Pancreas (tissue), 10 donors: ENCODE results near the gene CNTN5. TPM values are rescaled to one million over a fixed set of nuclear protein-coding genes. Genes with fewer than 3 reads are reported as not detected.

Source experiments
- ATAC-seq, 4 donors: fragments of 200-7000 bp; cut with Tn5 transposase; one replicate each; pipeline versions ENCODE4 v1.8.0 to v1.9.1; 2020; ENCODE audit warnings: mild to moderate bottlenecking in 4 of 4, moderate library complexity in 4 of 4
- DNase-seq, 6 donors: peaks; one replicate each; pipeline ENCODE4 v3.0.0-alpha.2; 2020
- FAIRE-seq: peaks from 2 replicates; lab custom pipeline; 2012; peaks lifted over from hg19 to GRCh38; lab: Jason Lieb, UNC
- H3K27ac ChIP-seq, 4 donors: fragments of 200-600 bp; sonication (generic); 1 replicate in 3 of 4; 2 replicates in 1 of 4; pipeline versions ENCODE4 v1.5.0 to v1.8.0; 2020
- H3K27me3 ChIP-seq, 4 donors: fragments of 200-600 bp; one replicate each; pipeline ENCODE4 v1.8.0; 2021
- H3K36me3 ChIP-seq, 3 donors: fragments of 200-600 bp; sonication (generic) in 1 of 3; one replicate each; pipeline versions ENCODE4 v1.5.0 to v1.8.0; 2020 to 2021
- H3K4me1 ChIP-seq, 3 donors: fragments of 200-600 bp; one replicate each; pipeline ENCODE4 v1.8.0; 2021
- H3K4me3 ChIP-seq, 4 donors: fragments of 200-600 bp; sonication (generic) in 2 of 4; one replicate each; pipeline versions ENCODE4 v1.5.0 to v1.8.0; 2020 to 2021
- H3K9me3 ChIP-seq, 4 donors: fragments of 200-600 bp; one replicate each; pipeline ENCODE4 v1.8.0; 2021
- WGBS, 2 donors: extraction: QIAGEN DNeasy Blood & Tissue Kit; methylation state at CpG; one replicate each; pipeline ENCODE4 v1.1.7; 2013; 5-methylcytosine and 5-hydroxymethylcytosine counted together
- intact Hi-C, 3 donors: fragments of 100-400 bp; cut with DNase I; formaldehyde crosslinking; loops; one replicate each; pipeline versions ENCODE4 v1.11.1 to v1.14.2; 2022
- polyA plus RNA-seq, 2 donors: library from polyadenylated mRNA; stranded (reverse); fragments of 200-250 nt; gene quantifications; one replicate each; pipeline ENCODE4 v1.2.3, GENCODE V29; 2013
- total RNA-seq, 6 donors: library from RNA; stranded (reverse); fragmentation: NEBNext Ultra II Directional in 4 of 6; extraction: Animal tissue kit (Norgen Biotek cat#: 25700) in 4 of 6; gene quantifications; one replicate each; pipeline versions ENCODE4 v1.2.1 to v1.2.4, GENCODE V29; 2021 to 2023
- TF ChIP-seq, protein P1 (sequence below), 4 donors: fragments of 200-600 bp; sonication (generic) in 3 of 4; IDR thresholded peaks; one replicate each; pipeline versions ENCODE4 v1.5.0 to v1.8.0; 2021; ENCODE audit warnings: antibody characterized with exemption in 4 of 4
- donor health status: healthy with polysubstance abuse.
- donor health status: DM: no; HTN: no; CAD: no; lungs with moderate emphysema.
- donor health status: DM: no; HTN: no; CAD: no.
- donor health status: control.
- donor health status: control.
- donor health status: Bipolar disorder and iron deficiency.
- donor health status: DM: yes; HTN: yes; CAD: no.
- donor health status: DM: no; HTN: no; CAD: no.
- donor health status: DM: no; HTN: no; CAD: no.
- donor health status: DM: yes; HTN: yes; CAD: no.

Gene CNTN5
- total and polyA plus RNA-seq, 8 donors, result 0.11 to 1.2 (median 0.58) TPM

DNA sequence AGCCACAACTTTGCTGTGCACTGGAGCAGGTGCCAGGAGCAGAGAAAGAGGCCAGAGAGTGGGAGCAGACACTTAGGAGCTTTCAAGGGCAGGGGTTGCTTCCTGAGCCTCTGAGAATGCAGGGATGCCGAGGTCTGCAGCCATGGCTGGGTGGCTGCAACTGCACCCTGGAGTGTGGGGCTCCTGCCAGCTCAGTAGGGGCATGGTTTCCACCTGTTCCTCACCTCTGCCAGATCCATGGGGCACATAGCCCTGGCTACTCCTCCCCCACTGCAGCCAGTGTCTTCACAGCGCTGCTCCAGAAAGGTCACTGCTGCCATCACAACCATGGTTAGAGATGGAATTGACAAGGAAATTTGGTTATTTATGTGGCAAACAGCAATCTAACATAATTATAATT lies 404.8 kb downstream of the CNTN5 start:
- no peaks in the 10 kb centered on the region for H3K36me3 ChIP-seq
- H3K27me3 ChIP-seq, result no peaks in the 10 kb centered on the region
- ATAC-seq (no peak), DNase-seq (no peak), FAIRE-seq (no peak)
- H3K27ac ChIP-seq, result no peak overlapping the region
- WGBS, 2 donors, result 47 to 77% methylated on average over 2 of the region's 2 CpGs
- no peak overlapping the region for H3K4me3 ChIP-seq
- TF ChIP-seq, protein P1, sequence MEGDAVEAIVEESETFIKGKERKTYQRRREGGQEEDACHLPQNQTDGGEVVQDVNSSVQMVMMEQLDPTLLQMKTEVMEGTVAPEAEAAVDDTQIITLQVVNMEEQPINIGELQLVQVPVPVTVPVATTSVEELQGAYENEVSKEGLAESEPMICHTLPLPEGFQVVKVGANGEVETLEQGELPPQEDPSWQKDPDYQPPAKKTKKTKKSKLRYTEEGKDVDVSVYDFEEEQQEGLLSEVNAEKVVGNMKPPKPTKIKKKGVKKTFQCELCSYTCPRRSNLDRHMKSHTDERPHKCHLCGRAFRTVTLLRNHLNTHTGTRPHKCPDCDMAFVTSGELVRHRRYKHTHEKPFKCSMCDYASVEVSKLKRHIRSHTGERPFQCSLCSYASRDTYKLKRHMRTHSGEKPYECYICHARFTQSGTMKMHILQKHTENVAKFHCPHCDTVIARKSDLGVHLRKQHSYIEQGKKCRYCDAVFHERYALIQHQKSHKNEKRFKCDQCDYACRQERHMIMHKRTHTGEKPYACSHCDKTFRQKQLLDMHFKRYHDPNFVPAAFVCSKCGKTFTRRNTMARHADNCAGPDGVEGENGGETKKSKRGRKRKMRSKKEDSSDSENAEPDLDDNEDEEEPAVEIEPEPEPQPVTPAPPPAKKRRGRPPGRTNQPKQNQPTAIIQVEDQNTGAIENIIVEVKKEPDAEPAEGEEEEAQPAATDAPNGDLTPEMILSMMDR (IDR thresholded peaks at IDR 0.05), result no peak
- no peaks in the 10 kb centered on the region for H3K4me1 ChIP-seq
- intact Hi-C loops, result no loop called here
- H3K9me3 ChIP-seq, result no peaks in the 10 kb centered on the region

DNA sequence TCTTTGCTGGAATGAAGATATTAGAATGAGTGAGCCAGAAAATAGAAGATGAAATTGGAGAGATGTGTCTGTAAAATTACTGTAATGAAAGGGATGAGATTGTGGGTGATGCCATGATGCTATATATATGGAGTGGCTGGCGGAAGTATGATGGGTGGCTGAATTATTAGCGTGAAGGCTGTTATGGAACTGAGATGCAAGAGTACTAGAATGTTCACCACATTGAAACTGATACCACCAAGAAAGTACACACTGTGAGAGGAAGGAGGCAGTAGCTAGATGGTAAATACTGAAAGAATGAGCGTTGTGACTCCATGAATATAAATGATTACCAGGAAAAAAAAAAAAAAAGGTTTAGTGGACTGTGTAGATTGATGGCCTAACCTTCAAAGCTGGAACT lies 411.9 kb downstream of the CNTN5 start:
- DNase-seq, result no peak
- TF ChIP-seq, protein P1 (IDR thresholded peaks at IDR 0.05), result no peak

DNA sequence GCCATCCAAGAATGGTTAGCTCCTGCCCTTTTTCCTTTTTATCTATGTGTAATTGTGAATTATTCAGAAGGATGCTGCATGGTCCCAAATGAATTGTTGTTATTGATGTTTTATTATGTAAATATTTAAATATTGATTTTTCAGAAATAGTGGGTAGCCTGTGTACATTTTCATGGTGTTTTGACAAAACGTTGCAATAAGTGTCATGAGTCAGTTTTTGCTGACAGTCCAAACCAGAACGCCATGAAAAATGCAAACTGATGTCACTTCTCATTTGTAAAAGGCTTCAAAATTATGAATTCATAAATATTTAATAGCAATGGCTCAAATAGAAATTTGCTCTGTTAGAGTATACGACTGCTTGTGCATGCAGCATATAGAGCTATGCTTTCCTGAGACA lies 422.5 kb downstream of the CNTN5 start:
- TF ChIP-seq, protein P1 (IDR thresholded peaks at IDR 0.05), result no peak
- intact Hi-C loops, result no loop called here
- H3K9me3 ChIP-seq, result no peaks in the 10 kb centered on the region
- ATAC-seq (no peak), FAIRE-seq (no peak), DNase-seq (no peak)
- H3K27me3 ChIP-seq, result no peaks in the 10 kb centered on the region
- H3K36me3 ChIP-seq, result no peaks in the 10 kb centered on the region
- no peak overlapping the region for H3K4me3 ChIP-seq
- no peak overlapping the region for H3K27ac ChIP-seq
- H3K4me1 ChIP-seq, result no peaks in the 10 kb centered on the region
- 28 to 32% methylated on average over 3 of the region's 3 CpGs for WGBS, 2 donors

More for the DNA sequence above, 411.9 kb downstream of the CNTN5 start:
- Histone ChIP-seq H3K27ac (no peak overlapping the region), H3K36me3 (no peaks in the 10 kb centered on the region), H3K4me3 (no peak overlapping the region), H3K27me3 (no peaks in the 10 kb centered on the region), H3K9me3 (no peaks in the 10 kb centered on the region), H3K4me1 (no peaks in the 10 kb centered on the region)
- FAIRE-seq (no peak), ATAC-seq (no peak)
- WGBS, 2 donors, result 61 to 79% methylated on average over 3 of the region's 3 CpGs
- intact Hi-C loops, result no loop called here

DNA sequence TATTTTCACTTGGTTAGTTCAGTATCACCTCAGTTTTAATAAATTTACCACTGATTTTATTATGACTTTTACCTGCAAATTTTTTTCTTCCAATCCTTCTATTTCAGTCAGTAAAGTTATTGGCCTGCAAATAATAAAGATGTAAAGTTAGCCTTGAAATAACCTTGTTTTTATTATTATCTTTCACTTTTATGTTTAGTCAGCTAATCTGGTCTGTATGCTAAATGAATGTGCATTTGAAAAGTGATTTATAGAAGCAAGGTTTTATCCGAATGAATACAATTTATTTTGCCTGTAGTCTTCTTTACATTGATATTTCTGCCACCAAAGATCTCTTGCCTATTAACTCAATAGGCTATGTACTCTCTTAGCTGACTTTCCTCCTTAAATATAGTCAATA lies 425.7 kb downstream of the CNTN5 start:
- H3K9me3 ChIP-seq, result no peaks in the 10 kb centered on the region
- no peaks in the 10 kb centered on the region for H3K4me1 ChIP-seq
- TF ChIP-seq, protein P1 (IDR thresholded peaks at IDR 0.05), result no peak
- no peak for ATAC-seq
- 40 to 62% methylated on average over 1 of the region's 1 CpG for WGBS, 2 donors
- no peak for DNase-seq
- no peaks in the 10 kb centered on the region for H3K27me3 ChIP-seq
- no peaks in the 10 kb centered on the region for H3K36me3 ChIP-seq
- no peak overlapping the region for H3K27ac ChIP-seq
- H3K4me3 ChIP-seq, result no peak overlapping the region
- no peak for FAIRE-seq
- intact Hi-C loops, result no loop called here

DNA sequence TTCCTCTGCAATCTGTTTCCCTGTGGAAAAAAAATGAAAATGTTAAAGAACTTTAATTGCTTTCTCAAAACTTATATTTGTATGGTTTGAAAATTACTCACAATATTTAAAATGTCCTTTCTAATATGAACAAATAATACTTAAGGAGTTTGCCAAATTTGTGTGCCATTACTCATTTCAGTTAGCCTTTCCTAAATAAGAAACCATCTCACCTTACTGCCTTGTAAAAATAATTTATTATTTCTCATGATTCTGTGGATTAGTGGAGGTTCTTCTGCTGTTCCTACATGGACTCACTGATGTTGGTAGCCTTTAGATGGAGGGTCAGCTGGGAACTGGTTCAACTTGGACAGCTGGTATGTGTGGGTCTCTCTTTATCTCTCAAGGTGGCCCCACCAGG lies 428.6 kb downstream of the CNTN5 start:
- FAIRE-seq, result no peak
- TF ChIP-seq, protein P1 (IDR thresholded peaks at IDR 0.05), result no peak
- intact Hi-C loops, result no loop called here

More for the DNA sequence above, 428.6 kb downstream of the CNTN5 start:
- ATAC-seq (no peak), DNase-seq (no peak)
- Histone ChIP-seq H3K36me3 (no peaks in the 10 kb centered on the region), H3K4me3 (no peak overlapping the region), H3K27me3 (no peaks in the 10 kb centered on the region), H3K9me3 (no peaks in the 10 kb centered on the region), H3K27ac (no peak overlapping the region), H3K4me1 (no peaks in the 10 kb centered on the region)
